GM18867 (cell line): ENCODE results near the gene CREB3L2.
"Not testable (repeated sequence)": the region's sequence is repeated elsewhere in the genome, so short reads cannot be mapped to it uniquely, and the experiment has no call there.

Source experiments
- ATAC-seq: cut with Tn5 transposase; IDR thresholded peaks from one replicate; pipeline ENCODE4 v1.9.1; 2021; ENCODE audit warnings: mild to moderate bottlenecking, moderate library complexity; ENCODE audit not compliant: unreplicated experiment

CREB3L2 gene

DNA sequence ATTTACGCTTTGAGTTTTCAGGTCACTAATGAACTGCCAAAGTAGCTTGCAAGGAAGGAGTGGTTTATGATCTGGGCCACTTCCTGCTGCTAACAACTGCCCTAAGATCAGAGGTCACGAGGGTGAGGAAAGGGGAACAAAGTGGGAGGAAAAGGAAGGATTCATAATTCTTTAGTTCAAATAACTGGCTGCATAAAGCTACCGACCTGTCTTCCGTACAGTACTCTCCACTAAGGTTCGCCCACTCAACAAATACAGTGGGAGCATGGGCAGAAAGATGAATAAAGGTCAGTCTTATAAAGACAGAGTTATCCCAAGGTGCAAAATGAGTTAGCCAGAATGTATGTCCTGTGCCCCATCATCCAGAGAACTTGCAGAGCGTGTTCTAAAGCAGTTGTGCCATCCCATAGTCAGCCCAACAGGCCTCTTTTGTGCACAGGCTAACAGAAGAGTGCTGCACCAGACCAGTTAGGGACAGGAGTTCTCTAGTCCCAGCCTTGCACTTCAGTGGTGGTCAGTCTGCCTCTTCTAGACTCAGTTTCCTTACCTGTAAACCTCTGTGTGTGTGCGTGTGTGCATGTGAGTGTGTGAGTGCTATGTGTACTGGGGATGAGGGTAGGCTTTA, 65.9 kb downstream of the CREB3L2 start:
- ATAC-seq, result no peak

GRCh38 chr7:137934941-137935883, 66.7 kb downstream of the CREB3L2 start:
- peak; percentile 89 for ATAC-seq

DNA sequence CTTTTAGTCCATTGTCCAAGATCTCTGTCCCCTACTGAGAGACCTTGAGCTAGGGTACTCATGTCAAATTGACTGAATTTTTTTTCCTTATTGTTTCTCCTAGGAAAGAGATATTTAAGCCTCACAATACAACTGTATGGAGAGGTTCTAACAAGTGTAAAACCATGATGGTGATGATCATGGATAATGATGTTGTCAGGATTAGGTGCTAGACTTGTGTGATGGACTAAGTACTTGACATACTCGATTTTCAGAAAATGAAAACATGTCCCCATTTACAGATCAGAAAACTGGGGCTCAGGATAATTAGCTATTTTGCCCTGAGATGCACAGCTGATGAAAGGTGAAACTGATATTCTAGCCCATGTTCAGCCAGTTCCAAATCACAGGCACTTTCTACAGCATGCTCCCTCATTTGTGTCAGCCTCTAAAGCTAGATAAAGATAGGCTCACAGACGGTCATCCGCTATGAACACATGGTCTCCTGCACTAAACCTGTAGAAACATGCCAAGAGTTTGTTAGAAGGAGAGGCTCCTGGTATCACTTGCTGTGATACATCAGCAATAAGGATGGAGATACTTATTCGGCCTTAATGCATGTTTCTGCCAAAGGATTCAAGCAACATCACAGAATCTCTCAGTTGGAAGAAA, 67.6 kb downstream of the CREB3L2 start:
- no peak for ATAC-seq

DNA sequence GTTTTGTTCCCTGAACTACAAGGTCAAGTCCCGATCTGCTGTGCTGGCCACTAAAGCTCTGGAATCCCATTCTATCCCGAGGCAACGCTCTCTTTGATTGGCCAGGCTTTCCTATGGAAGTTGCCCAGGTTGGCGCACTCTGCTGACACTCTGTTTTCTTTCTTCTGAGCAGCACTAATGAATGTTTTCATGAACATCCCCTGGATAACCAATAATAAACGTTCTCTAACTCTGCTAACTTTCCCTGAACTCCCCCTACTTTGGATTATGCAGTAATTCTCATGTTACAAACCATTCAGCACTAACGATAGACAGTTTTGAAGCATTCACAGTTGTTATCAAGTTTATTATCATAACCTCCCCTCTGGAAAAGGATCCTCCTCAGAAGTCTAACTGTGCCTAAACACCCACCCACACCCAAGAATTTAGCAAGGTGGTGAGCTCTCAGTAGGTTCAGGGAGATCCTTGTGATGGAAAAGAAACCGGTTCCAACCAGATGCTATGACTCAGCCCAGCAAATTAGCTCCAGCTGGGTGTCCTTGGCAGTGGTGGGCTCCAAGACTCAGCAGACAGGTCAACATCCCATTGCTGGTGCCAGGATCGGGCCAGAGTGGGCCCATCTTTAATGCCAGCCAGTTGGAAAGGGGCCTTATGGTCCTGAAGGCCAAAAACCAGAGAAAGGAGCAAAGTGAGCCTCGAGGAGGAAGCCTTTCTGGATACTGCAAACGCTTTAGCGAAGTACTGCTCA, 68.4 kb downstream of the CREB3L2 start:
- ATAC-seq, result no peak

DNA sequence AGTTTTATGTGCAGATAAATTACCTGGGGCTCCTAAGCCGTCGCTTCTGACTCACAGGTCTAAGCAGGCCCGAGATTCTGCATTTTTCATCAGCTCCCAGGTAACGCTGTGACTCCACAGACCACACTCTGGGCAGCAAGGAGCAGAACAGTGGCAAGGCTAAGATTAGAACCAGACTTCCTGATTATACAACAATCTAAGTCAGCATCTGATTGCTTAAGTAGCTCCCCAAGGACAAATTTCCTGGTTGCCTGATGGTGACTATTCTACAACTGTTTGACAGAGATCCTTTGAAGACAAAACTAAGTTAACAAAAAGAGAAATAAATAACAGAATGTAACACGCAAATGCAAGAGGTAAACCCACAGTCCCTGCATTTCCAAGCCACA, 69.0 kb downstream of the CREB3L2 start:
- ATAC-seq, result no peak

GRCh38 chr7:137931823-137932222, 70.1 kb downstream of the CREB3L2 start:
- ATAC-seq, result no peak

GRCh38 chr7:137930581-137930980, 71.3 kb downstream of the CREB3L2 start:
- no peak for ATAC-seq

DNA sequence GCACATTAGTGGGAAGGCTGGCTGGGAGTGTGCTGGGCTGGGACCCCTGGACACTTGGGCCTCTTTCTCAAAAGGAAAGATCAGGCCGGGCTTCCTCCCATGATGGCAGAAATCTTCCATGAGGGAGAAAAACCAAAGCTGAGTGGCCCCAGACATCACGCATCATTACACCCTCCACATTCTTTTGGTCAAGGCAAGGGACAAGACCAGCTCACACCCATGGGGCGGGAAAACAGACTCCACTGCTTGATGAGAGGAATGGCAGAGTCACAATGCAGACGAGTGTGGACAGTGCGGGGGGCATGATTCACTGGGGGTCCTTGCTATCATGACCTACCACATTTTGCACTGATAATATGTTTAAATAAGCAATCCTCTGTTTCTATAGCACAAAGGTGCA, 73.3 kb downstream of the CREB3L2 start:
- ATAC-seq, result no peak

- ATAC-seq, result no peak
Measured at GRCh38 chr7:137927386-137927785, 74.5 kb downstream of the CREB3L2 start.

DNA sequence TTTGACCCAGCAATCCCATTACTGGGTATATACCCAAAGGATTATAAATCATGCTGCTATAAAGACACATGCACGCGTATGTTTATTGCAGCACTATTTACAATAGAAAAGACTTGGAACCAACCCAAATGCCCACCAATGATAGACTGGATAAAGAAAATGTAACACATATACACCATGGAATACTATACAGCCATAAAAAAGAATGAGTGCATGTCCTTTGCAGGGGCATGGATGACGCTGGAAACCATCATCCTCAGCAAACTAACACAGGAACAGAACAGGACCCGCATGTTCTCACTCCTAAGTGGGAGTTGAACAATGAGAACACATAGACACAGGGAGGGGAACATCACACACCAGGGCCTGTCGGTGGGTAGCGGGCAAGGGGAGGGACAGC, 75.7 kb downstream of the CREB3L2 start:
- not testable (repeated sequence) for ATAC-seq

GRCh38 chr7:137925754-137926153, 76.1 kb downstream of the CREB3L2 start:
- no peak for ATAC-seq

- ATAC-seq, result no peak
Measured at GRCh38 chr7:137925091-137925490, 76.8 kb downstream of the CREB3L2 start.

DNA sequence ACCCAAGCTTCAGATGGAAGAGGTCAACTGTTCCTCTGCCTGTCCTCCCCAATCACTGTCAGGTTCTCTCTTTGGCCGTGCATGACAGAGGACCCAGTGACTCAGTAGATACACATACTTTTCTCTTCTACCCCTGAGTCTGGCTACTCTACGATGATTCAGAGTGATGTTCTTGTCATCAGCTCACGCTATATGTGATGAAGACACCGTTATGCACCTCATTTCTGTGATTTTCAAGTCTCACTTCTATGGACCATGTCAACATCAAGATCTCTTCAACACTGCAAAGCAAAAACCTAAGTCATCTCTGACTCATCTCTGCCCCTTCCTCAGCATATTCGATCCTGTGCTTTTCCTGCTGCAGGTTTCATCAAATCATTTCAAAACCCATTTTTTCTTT, 78.5 kb downstream of the CREB3L2 start:
- ATAC-seq, result no peak

GRCh38 chr7:137920637-137921399, 81.1 kb downstream of the CREB3L2 start:
- ATAC-seq, result no peak

GRCh38 chr7:137919987-137920386, 81.9 kb downstream of the CREB3L2 start:
- ATAC-seq, result no peak

- ATAC-seq, result peak; percentile 56
Measured at GRCh38 chr7:137916980-137917645, 84.8 kb downstream of the CREB3L2 start.

GRCh38 chr7:137916564-137916963, 85.3 kb downstream of the CREB3L2 start:
- peak; percentile 49 for ATAC-seq

GRCh38 chr7:137915266-137915665, 86.6 kb downstream of the CREB3L2 start:
- no peak for ATAC-seq

- ATAC-seq, result no peak
Measured at GRCh38 chr7:137913985-137914384, 87.9 kb downstream of the CREB3L2 start.

GRCh38 chr7:137909042-137909441, 92.8 kb downstream of the CREB3L2 start:
- no peak for ATAC-seq
